Measurements from ENCODE around the gene NCOA4. TPM values are rescaled to one million over a fixed set of nuclear protein-coding genes. Genes with fewer than 3 reads are reported as not detected.

NCOA4 gene
- total and polyA plus RNA-seq, 2 of the 8 experiments (the other 6 are each of a cell fraction or from before 2014, with no cell fraction given) = 28.9 to 65.2 TPM

- no peak for TF ChIP-seq JUND (IDR thresholded peaks at IDR 0.05; ENCODE audit: low read length)
- no peak for TF ChIP-seq POLR2A (IDR thresholded peaks at IDR 0.05; ENCODE audit: control extremely low read depth in 1 of 2, low read depth in 2 of 2, low read length in 2 of 2)
- TF ChIP-seq SIX5 (IDR thresholded peaks at IDR 0.05; ENCODE audit: low read depth, low read length) = no peak
- TF ChIP-seq RXRA (IDR thresholded peaks at IDR 0.05; ENCODE audit: insufficient read depth, low read depth, low read length) = no peak
These were observed 26.6 kb upstream of the NCOA4 start (continued) for GRCh38 chr10:46057038-46057437.
